HG03520 (cell line): ENCODE results near the gene NSDHL.

Experiments used
- ATAC-seq: cut with Tn5 transposase; IDR thresholded peaks from one replicate; pipeline ENCODE4 v1.9.1; 2021; ENCODE audit warnings: mild to moderate bottlenecking, moderate library complexity; ENCODE audit not compliant: unreplicated experiment

NSDHL gene

GRCh38 chrX:152892999-152893891 is 62.4 kb downstream of the NSDHL start:
- no peak for ATAC-seq

GRCh38 chrX:152893980-152894610 is 63.2 kb downstream of the NSDHL start:
- ATAC-seq, result no peak

- no peak for ATAC-seq
These were observed 64.3 kb downstream of the NSDHL start for GRCh38 chrX:152895121-152895520.

GRCh38 chrX:152895724-152896420 is 65.0 kb downstream of the NSDHL start:
- ATAC-seq, result no peak

GRCh38 chrX:152896450-152896849 is 65.6 kb downstream of the NSDHL start:
- no peak for ATAC-seq

GRCh38 chrX:152897222-152898131 is 66.6 kb downstream of the NSDHL start, which contains the start of gene ZNF185:
ZNF185 (plus strand) TSS chrX:152898067; CDS start chrX:152914490, 16,423 bp downstream.
- ATAC-seq, result no peak

- no peak for ATAC-seq
These were observed 67.6 kb downstream of the NSDHL start for GRCh38 chrX:152898442-152898841.

- ATAC-seq, result no peak
These were observed 68.4 kb downstream of the NSDHL start for GRCh38 chrX:152899111-152899873.

GRCh38 chrX:152899874-152900719 is 69.2 kb downstream of the NSDHL start:
- no peak for ATAC-seq

- ATAC-seq, result no peak
These were observed 70.1 kb downstream of the NSDHL start for GRCh38 chrX:152900937-152901445.

- no peak for ATAC-seq
These were observed 71.1 kb downstream of the NSDHL start for GRCh38 chrX:152901816-152902501.

GRCh38 chrX:152902502-152902820 is 71.6 kb downstream of the NSDHL start:
- no peak for ATAC-seq

- ATAC-seq, result no peak
These were observed 72.7 kb downstream of the NSDHL start for GRCh38 chrX:152903589-152903988.

GRCh38 chrX:152904151-152905080 is 73.6 kb downstream of the NSDHL start:
- no peak for ATAC-seq

GRCh38 chrX:152905081-152905420 is 74.2 kb downstream of the NSDHL start:
- ATAC-seq, result no peak

- no peak for ATAC-seq
These were observed 76.3 kb downstream of the NSDHL start for GRCh38 chrX:152907084-152907651.

- ATAC-seq, result no peak
These were observed 77.6 kb downstream of the NSDHL start for GRCh38 chrX:152908486-152908885.
